ENCODE measurements around the gene CSRNP3.

Gene CSRNP3

GRCh38 chr2:165623161-165623560 lies 153.7 kb downstream of the CSRNP3 start:
- Histone ChIP-seq H3K4me3 (ENCODE audit: low read depth in 1 of 2, low read length in 2 of 2) (no peak overlapping the region), H3K36me3 (ENCODE audit: control insufficient read depth in 1 of 2, insufficient read depth in 2 of 2, low read length in 2 of 2) (no peaks in the 10 kb centered on the region), H3K9me3 (ENCODE audit: control insufficient read depth in 1 of 2, low read length in 2 of 2) (no peaks in the 10 kb centered on the region), H3K27me3 (ENCODE audit: low read depth, low read length) (no peaks in the 10 kb centered on the region), H3K4me1 (ENCODE audit: control insufficient read depth in 1 of 2, insufficient read depth in 2 of 2, low read length in 2 of 2) (no peaks in the 10 kb centered on the region), H3K27ac (ENCODE audit: low read length) (no peak overlapping the region)

GRCh38 chr2:165623783-165624469 lies 154.4 kb downstream of the CSRNP3 start:
- Histone ChIP-seq H3K4me1 (ENCODE audit: control insufficient read depth in 1 of 2, insufficient read depth in 2 of 2, low read length in 2 of 2) (no peaks in the 10 kb centered on the region), H3K4me3 (ENCODE audit: low read depth in 1 of 2, low read length in 2 of 2) (no peak overlapping the region), H3K27ac (ENCODE audit: low read length) (no peak overlapping the region), H3K9me3 (ENCODE audit: control insufficient read depth in 1 of 2, low read length in 2 of 2) (no peaks in the 10 kb centered on the region), H3K27me3 (ENCODE audit: low read depth, low read length) (no peaks in the 10 kb centered on the region), H3K36me3 (ENCODE audit: control insufficient read depth in 1 of 2, insufficient read depth in 2 of 2, low read length in 2 of 2) (no peaks in the 10 kb centered on the region)

- no peaks in the 10 kb centered on the region for H3K27me3 ChIP-seq (ENCODE audit: low read depth, low read length)
- H3K27ac ChIP-seq (ENCODE audit: low read length): no peak overlapping the region
- no peak overlapping the region for H3K4me3 ChIP-seq (ENCODE audit: low read depth in 1 of 2, low read length in 2 of 2)
- no peaks in the 10 kb centered on the region for H3K9me3 ChIP-seq (ENCODE audit: control insufficient read depth in 1 of 2, low read length in 2 of 2)
- no peaks in the 10 kb centered on the region for H3K4me1 ChIP-seq (ENCODE audit: control insufficient read depth in 1 of 2, insufficient read depth in 2 of 2, low read length in 2 of 2)
- H3K36me3 ChIP-seq (ENCODE audit: control insufficient read depth in 1 of 2, insufficient read depth in 2 of 2, low read length in 2 of 2): no peaks in the 10 kb centered on the region
These were observed 154.9 kb downstream of the CSRNP3 start for GRCh38 chr2:165624470-165624800.

GRCh38 chr2:165627470-165627869 lies 158.0 kb downstream of the CSRNP3 start:
- Histone ChIP-seq H3K9me3 (ENCODE audit: control insufficient read depth in 1 of 2, low read length in 2 of 2) (no peaks in the 10 kb centered on the region), H3K27ac (ENCODE audit: low read length) (no peak overlapping the region), H3K4me3 (ENCODE audit: low read depth in 1 of 2, low read length in 2 of 2) (no peak overlapping the region), H3K27me3 (ENCODE audit: low read depth, low read length) (no peaks in the 10 kb centered on the region), H3K4me1 (ENCODE audit: control insufficient read depth in 1 of 2, insufficient read depth in 2 of 2, low read length in 2 of 2) (no peaks in the 10 kb centered on the region), H3K36me3 (ENCODE audit: control insufficient read depth in 1 of 2, insufficient read depth in 2 of 2, low read length in 2 of 2) (no peaks in the 10 kb centered on the region)

GRCh38 chr2:165629776-165630175 lies 160.3 kb downstream of the CSRNP3 start:
- Histone ChIP-seq H3K27ac (ENCODE audit: low read length) (no peak overlapping the region), H3K9me3 (ENCODE audit: control insufficient read depth in 1 of 2, low read length in 2 of 2) (no peaks in the 10 kb centered on the region), H3K36me3 (ENCODE audit: control insufficient read depth in 1 of 2, insufficient read depth in 2 of 2, low read length in 2 of 2) (no peaks in the 10 kb centered on the region), H3K4me1 (ENCODE audit: control insufficient read depth in 1 of 2, insufficient read depth in 2 of 2, low read length in 2 of 2) (no peaks in the 10 kb centered on the region), H3K27me3 (ENCODE audit: low read depth, low read length) (no peaks in the 10 kb centered on the region), H3K4me3 (ENCODE audit: low read depth in 1 of 2, low read length in 2 of 2) (no peak overlapping the region)

- H3K27me3 ChIP-seq (ENCODE audit: low read depth, low read length): no peaks in the 10 kb centered on the region
- H3K4me3 ChIP-seq (ENCODE audit: low read depth in 1 of 2, low read length in 2 of 2): no peak overlapping the region
- H3K36me3 ChIP-seq (ENCODE audit: control insufficient read depth in 1 of 2, insufficient read depth in 2 of 2, low read length in 2 of 2): no peaks in the 10 kb centered on the region
These were observed 160.7 kb downstream of the CSRNP3 start for GRCh38 chr2:165630236-165630635.

GRCh38 chr2:165631089-165631488 lies 161.6 kb downstream of the CSRNP3 start:
- Histone ChIP-seq H3K36me3 (ENCODE audit: control insufficient read depth in 1 of 2, insufficient read depth in 2 of 2, low read length in 2 of 2) (no peaks in the 10 kb centered on the region), H3K4me3 (ENCODE audit: low read depth in 1 of 2, low read length in 2 of 2) (no peak overlapping the region), H3K4me1 (ENCODE audit: control insufficient read depth in 1 of 2, insufficient read depth in 2 of 2, low read length in 2 of 2) (no peaks in the 10 kb centered on the region), H3K27ac (ENCODE audit: low read length) (no peak overlapping the region), H3K27me3 (ENCODE audit: low read depth, low read length) (no peaks in the 10 kb centered on the region), H3K9me3 (ENCODE audit: control insufficient read depth in 1 of 2, low read length in 2 of 2) (no peaks in the 10 kb centered on the region)

More at GRCh38 chr2:165630236-165630635, 160.7 kb downstream of the CSRNP3 start:
- H3K9me3 ChIP-seq (ENCODE audit: control insufficient read depth in 1 of 2, low read length in 2 of 2): no peaks in the 10 kb centered on the region
- no peaks in the 10 kb centered on the region for H3K4me1 ChIP-seq (ENCODE audit: control insufficient read depth in 1 of 2, insufficient read depth in 2 of 2, low read length in 2 of 2)
- no peak overlapping the region for H3K27ac ChIP-seq (ENCODE audit: low read length)

- H3K4me3 ChIP-seq (ENCODE audit: low read depth in 1 of 2, low read length in 2 of 2): no peak overlapping the region
- no peak overlapping the region for H3K27ac ChIP-seq (ENCODE audit: low read length)
- no peaks in the 10 kb centered on the region for H3K36me3 ChIP-seq (ENCODE audit: control insufficient read depth in 1 of 2, insufficient read depth in 2 of 2, low read length in 2 of 2)
- no peaks in the 10 kb centered on the region for H3K9me3 ChIP-seq (ENCODE audit: control insufficient read depth in 1 of 2, low read length in 2 of 2)
- no peaks in the 10 kb centered on the region for H3K27me3 ChIP-seq (ENCODE audit: low read depth, low read length)
- no peaks in the 10 kb centered on the region for H3K4me1 ChIP-seq (ENCODE audit: control insufficient read depth in 1 of 2, insufficient read depth in 2 of 2, low read length in 2 of 2)
These were observed 163.1 kb downstream of the CSRNP3 start for GRCh38 chr2:165632594-165632993.

- H3K4me1 ChIP-seq (ENCODE audit: control insufficient read depth in 1 of 2, insufficient read depth in 2 of 2, low read length in 2 of 2): no peaks in the 10 kb centered on the region
- H3K27ac ChIP-seq (ENCODE audit: low read length): no peak overlapping the region
These were observed 163.9 kb downstream of the CSRNP3 start for GRCh38 chr2:165633431-165633830.

GRCh38 chr2:165634282-165634681 lies 164.8 kb downstream of the CSRNP3 start:
- no peak overlapping the region for H3K27ac ChIP-seq (ENCODE audit: low read length)
- H3K27me3 ChIP-seq (ENCODE audit: low read depth, low read length): no peaks in the 10 kb centered on the region
- H3K4me1 ChIP-seq (ENCODE audit: control insufficient read depth in 1 of 2, insufficient read depth in 2 of 2, low read length in 2 of 2): no peaks in the 10 kb centered on the region
- H3K9me3 ChIP-seq (ENCODE audit: control insufficient read depth in 1 of 2, low read length in 2 of 2): no peaks in the 10 kb centered on the region
- H3K36me3 ChIP-seq (ENCODE audit: control insufficient read depth in 1 of 2, insufficient read depth in 2 of 2, low read length in 2 of 2): no peaks in the 10 kb centered on the region
- H3K4me3 ChIP-seq (ENCODE audit: low read depth in 1 of 2, low read length in 2 of 2): no peak overlapping the region

More at GRCh38 chr2:165633431-165633830, 163.9 kb downstream of the CSRNP3 start:
- H3K27me3 ChIP-seq (ENCODE audit: low read depth, low read length): no peaks in the 10 kb centered on the region
- H3K36me3 ChIP-seq (ENCODE audit: control insufficient read depth in 1 of 2, insufficient read depth in 2 of 2, low read length in 2 of 2): no peaks in the 10 kb centered on the region
- no peaks in the 10 kb centered on the region for H3K9me3 ChIP-seq (ENCODE audit: control insufficient read depth in 1 of 2, low read length in 2 of 2)
- no peak overlapping the region for H3K4me3 ChIP-seq (ENCODE audit: low read depth in 1 of 2, low read length in 2 of 2)

- H3K36me3 ChIP-seq (ENCODE audit: control insufficient read depth in 1 of 2, insufficient read depth in 2 of 2, low read length in 2 of 2): no peaks in the 10 kb centered on the region
- no peaks in the 10 kb centered on the region for H3K9me3 ChIP-seq (ENCODE audit: control insufficient read depth in 1 of 2, low read length in 2 of 2)
- H3K4me3 ChIP-seq (ENCODE audit: low read depth in 1 of 2, low read length in 2 of 2): no peak overlapping the region
- H3K4me1 ChIP-seq (ENCODE audit: control insufficient read depth in 1 of 2, insufficient read depth in 2 of 2, low read length in 2 of 2): no peaks in the 10 kb centered on the region
- no peaks in the 10 kb centered on the region for H3K27me3 ChIP-seq (ENCODE audit: low read depth, low read length)
- H3K27ac ChIP-seq (ENCODE audit: low read length): no peak overlapping the region
These were observed 165.4 kb downstream of the CSRNP3 start for GRCh38 chr2:165634855-165635254.

- H3K4me1 ChIP-seq (ENCODE audit: control insufficient read depth in 1 of 2, insufficient read depth in 2 of 2, low read length in 2 of 2): no peaks in the 10 kb centered on the region
- H3K4me3 ChIP-seq (ENCODE audit: low read depth in 1 of 2, low read length in 2 of 2): no peak overlapping the region
- H3K36me3 ChIP-seq (ENCODE audit: control insufficient read depth in 1 of 2, insufficient read depth in 2 of 2, low read length in 2 of 2): no peaks in the 10 kb centered on the region
- no peaks in the 10 kb centered on the region for H3K27me3 ChIP-seq (ENCODE audit: low read depth, low read length)
- no peaks in the 10 kb centered on the region for H3K9me3 ChIP-seq (ENCODE audit: control insufficient read depth in 1 of 2, low read length in 2 of 2)
- H3K27ac ChIP-seq (ENCODE audit: low read length): no peak overlapping the region
These were observed 166.0 kb downstream of the CSRNP3 start for GRCh38 chr2:165635532-165635931.

All from muscle layer of duodenum (tissue), 2 donors.